GM21825 (cell line): Measurements from ENCODE around the gene GAREM1.
"Not testable (repeated sequence)": the region's sequence is repeated elsewhere in the genome, so short reads cannot be mapped to it uniquely, and the experiment has no call there.

Experiments
- ATAC-seq: cut with Tn5 transposase; IDR thresholded peaks from one replicate; pipeline ENCODE4 v1.9.1; 2021; ENCODE audit warnings: mild to moderate bottlenecking, moderate library complexity; ENCODE audit not compliant: unreplicated experiment

GAREM1 gene

GRCh38 chr18:32470714-32471633 is at the start of gene GAREM1:
TSS of gene GAREM1 (minus strand) at chr18:32470882. CDS start at chr18:32470428, 454 bp downstream.
- peak; percentile 97 for ATAC-seq

- ATAC-seq = no peak
Measured at GRCh38 chr18:32511147-32511546, 40.5 kb upstream of the GAREM1 start.

GRCh38 chr18:32509111-32509510 is 38.4 kb upstream of the GAREM1 start:
- ATAC-seq = no peak

GRCh38 chr18:32507093-32507492 is 36.4 kb upstream of the GAREM1 start:
- ATAC-seq = no peak

- ATAC-seq = no peak
Measured at GRCh38 chr18:32502014-32502413, 31.3 kb upstream of the GAREM1 start.

GRCh38 chr18:32501242-32501641 is 30.6 kb upstream of the GAREM1 start:
- ATAC-seq = not testable (repeated sequence)

- ATAC-seq = no peak
Measured at GRCh38 chr18:32483002-32483401, 12.3 kb upstream of the GAREM1 start.

- no peak for ATAC-seq
Measured at GRCh38 chr18:32482117-32482516, 11.4 kb upstream of the GAREM1 start.

GRCh38 chr18:32480581-32480980 is 9.9 kb upstream of the GAREM1 start:
- no peak for ATAC-seq

GRCh38 chr18:32478807-32479206 is 8.1 kb upstream of the GAREM1 start:
- ATAC-seq = no peak

- no peak for ATAC-seq
Measured at GRCh38 chr18:32478317-32478716, 7.6 kb upstream of the GAREM1 start.

- ATAC-seq = no peak
Measured at GRCh38 chr18:32476106-32476505, 5.4 kb upstream of the GAREM1 start.

GRCh38 chr18:32475069-32475468 is 4.4 kb upstream of the GAREM1 start:
- ATAC-seq = not testable (repeated sequence)

GRCh38 chr18:32473325-32473724 is 2.6 kb upstream of the GAREM1 start:
- no peak for ATAC-seq

GRCh38 chr18:32472841-32473240 is 2.2 kb upstream of the GAREM1 start:
- ATAC-seq = no peak

GRCh38 chr18:32470460-32470713 is 295 bp downstream of the GAREM1 start:
- ATAC-seq = no peak

GRCh38 chr18:32469691-32470459 is 807 bp downstream of the GAREM1 start:
- no peak for ATAC-seq

GRCh38 chr18:32469190-32469651 is 1.5 kb downstream of the GAREM1 start:
- no peak for ATAC-seq

- ATAC-seq = no peak
Measured at GRCh38 chr18:32468147-32468845, 2.4 kb downstream of the GAREM1 start.

GRCh38 chr18:32461709-32462272 is 8.9 kb downstream of the GAREM1 start:
- no peak for ATAC-seq

GRCh38 chr18:32460171-32460731 is 10.4 kb downstream of the GAREM1 start:
- no peak for ATAC-seq
